Kidney epithelial cell (primary cell): ENCODE measurements around the gene PYHIN1. TPM values are rescaled to one million over a fixed set of nuclear protein-coding genes. Genes with fewer than 3 reads are reported as not detected.

Experiments
- DNase-seq: peaks from one replicate; pipeline ENCODE4 v3.0.0-alpha.2; 2010; ENCODE audit warnings: low read depth
- H3K27me3 ChIP-seq: 2 replicates; pipeline ENCODE4 v1.6.0; 2011; ENCODE audit warnings: low read length; ENCODE audit not compliant: control insufficient read depth, insufficient read depth
- H3K36me3 ChIP-seq: 2 replicates; pipeline ENCODE4 v1.5.1; 2011; ENCODE audit warnings: low read length; ENCODE audit not compliant: control insufficient read depth, insufficient read depth
- H3K4me3 ChIP-seq: 2 replicates; pipeline ENCODE4 v1.5.1; 2011; ENCODE audit warnings: low read depth, mild to moderate bottlenecking, control low read depth, low read length
- CTCF ChIP-seq: IDR thresholded peaks from 2 replicates; pipeline ENCODE4 v1.5.1; 2011; ENCODE audit warnings: mild to moderate bottlenecking, moderate library complexity, low read length, control low read depth, inconsistent platforms; ENCODE audit not compliant: insufficient read depth, poor library complexity, severe bottlenecking
- total RNA-seq: library from RNA; depleted of rRNA; stranded (reverse); fragments of >200 nt; gene quantifications from 2 replicates; pipeline ENCODE4 v1.2.3, GENCODE V29; 2015

PYHIN1 gene
- total RNA-seq, 1 donor from 2014 or later, result not detected

DNA sequence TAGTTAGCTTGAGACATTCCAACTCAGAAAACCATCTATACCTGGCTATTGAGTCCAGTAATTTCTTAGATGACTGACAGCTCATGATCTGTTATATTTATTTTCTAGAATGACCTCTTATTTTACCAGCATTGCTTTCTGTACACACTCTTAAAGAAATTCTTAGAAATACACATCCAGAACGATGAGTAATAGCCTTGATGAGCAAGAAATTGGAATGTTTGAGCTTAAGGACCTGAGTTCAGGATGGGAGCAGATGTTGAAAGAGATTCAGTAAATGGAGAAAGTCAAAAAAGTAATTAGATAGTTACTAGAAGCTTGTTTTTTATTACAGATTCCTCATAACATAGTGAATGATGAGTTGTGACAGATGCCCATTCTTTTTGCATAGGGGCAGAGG is 11.7 kb downstream of the PYHIN1 start:
- no peak for TF ChIP-seq CTCF
- H3K4me3 ChIP-seq, result no peak overlapping the region
- H3K27me3 ChIP-seq, result no peaks in the 10 kb centered on the region
- DNase-seq, result no peak
- no peaks in the 10 kb centered on the region for H3K36me3 ChIP-seq

GRCh38 chr1:158945061-158945460 is 13.7 kb downstream of the PYHIN1 start:
- no peak overlapping the region for H3K4me3 ChIP-seq
- no peaks in the 10 kb centered on the region for H3K27me3 ChIP-seq
- H3K36me3 ChIP-seq, result no peaks in the 10 kb centered on the region
- DNase-seq, result no peak
- TF ChIP-seq CTCF, result no peak

DNA sequence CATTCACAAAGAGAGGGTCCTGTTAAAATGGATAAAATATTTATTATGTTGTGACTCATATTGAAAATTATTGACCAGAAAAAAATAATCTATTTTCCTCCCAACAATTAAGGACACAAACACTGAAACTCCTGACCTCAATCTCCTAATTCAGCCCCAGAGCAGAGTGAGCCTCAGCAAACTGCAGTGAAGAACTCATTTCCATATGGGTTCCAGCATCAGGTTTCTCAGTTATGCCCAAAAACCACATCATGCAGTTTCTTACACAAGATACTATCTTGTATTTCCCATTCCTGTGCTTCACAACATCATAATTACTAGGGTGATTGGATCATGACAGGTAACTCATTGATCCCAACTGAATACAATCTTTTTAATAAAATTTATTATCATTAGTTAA is 15.4 kb downstream of the PYHIN1 start:
- no peak overlapping the region for H3K4me3 ChIP-seq
- H3K36me3 ChIP-seq, result no peaks in the 10 kb centered on the region
- no peak for TF ChIP-seq CTCF
- no peaks in the 10 kb centered on the region for H3K27me3 ChIP-seq
- no peak for DNase-seq

DNA sequence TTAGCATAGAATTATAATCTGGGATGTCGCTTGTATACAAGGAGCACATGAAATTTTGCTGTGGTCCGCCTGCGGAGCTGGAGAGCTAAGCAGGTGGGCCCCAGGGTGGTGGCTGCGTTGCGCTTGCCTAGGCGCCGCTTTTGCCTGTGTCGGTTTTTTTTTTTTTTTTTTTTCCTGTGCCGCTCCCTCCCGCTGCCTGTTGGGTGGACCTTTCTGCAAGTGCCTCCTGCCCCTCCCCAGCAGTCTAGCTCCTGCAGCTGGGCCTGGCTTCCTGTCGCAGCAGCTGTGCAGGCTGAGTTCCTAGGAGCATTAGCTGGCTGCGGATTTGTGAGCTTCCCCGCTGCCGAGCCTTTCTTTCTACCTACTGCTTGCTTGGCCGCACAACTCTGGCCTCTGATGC is 20.6 kb downstream of the PYHIN1 start:
- no peak for DNase-seq
- no peak for TF ChIP-seq CTCF

GRCh38 chr1:158952416-158952815 is 21.1 kb downstream of the PYHIN1 start:
- Histone ChIP-seq H3K27me3 (no peaks in the 10 kb centered on the region), H3K4me3 (no peak overlapping the region), H3K36me3 (no peaks in the 10 kb centered on the region)
- DNase-seq, result no peak
- TF ChIP-seq CTCF, result no peak

More for the DNA sequence above, 20.6 kb downstream of the PYHIN1 start:
- H3K4me3 ChIP-seq, result no peak overlapping the region
- H3K36me3 ChIP-seq, result no peaks in the 10 kb centered on the region
- no peaks in the 10 kb centered on the region for H3K27me3 ChIP-seq

DNA sequence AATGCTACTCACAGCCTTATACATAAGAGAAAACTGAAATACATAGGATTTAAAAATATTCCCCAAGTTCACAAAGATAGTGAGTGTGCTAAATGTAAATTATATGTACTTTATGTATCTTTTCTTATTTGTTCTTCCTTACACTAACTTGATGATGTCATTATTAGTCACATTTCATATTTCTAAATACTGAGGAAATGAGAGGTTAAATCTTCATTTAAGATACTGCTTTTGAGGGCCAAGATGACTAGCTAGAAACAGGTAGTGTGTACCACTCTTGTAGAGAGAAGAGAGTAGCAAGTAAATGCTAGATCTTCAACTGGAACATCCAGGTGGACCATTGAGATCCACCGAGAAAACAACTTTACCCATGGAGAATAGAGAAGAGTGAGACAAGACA is 29.8 kb downstream of the PYHIN1 start:
- no peaks in the 10 kb centered on the region for H3K27me3 ChIP-seq
- no peaks in the 10 kb centered on the region for H3K36me3 ChIP-seq
- TF ChIP-seq CTCF, result no peak
- H3K4me3 ChIP-seq, result no peak overlapping the region
- DNase-seq, result no peak
